ENCODE results near the gene RHOT2. TPM values are rescaled to one million over a fixed set of nuclear protein-coding genes. Genes with fewer than 3 reads are reported as not detected.
A peak's percentile ranks its signal among the peaks of the same experiment; 100 is the strongest.

RHOT2 gene
- total and polyA plus RNA-seq, 9 of the 15 experiments (the other 6 are each of a cell fraction or from before 2014, with no cell fraction given) = 5.0 to 373 (median 112) TPM

- TF ChIP-seq ZFP30 (CRISPR knock-in tag; IDR thresholded peaks at IDR 0.05; ENCODE audit: borderline replicate concordance) (no peak), HMG20A (CRISPR knock-in tag; conservative IDR thresholded peaks at IDR 0.05) (no peak), NONO (IDR thresholded peaks at IDR 0.05; ENCODE audit: low read depth in 2 of 2, low read length in 1 of 2) (peak; percentile 70 to 86; a peak in 3 of 4 replicates), CEBPG (CRISPR knock-in tag; IDR thresholded peaks at IDR 0.05) (no peak), CEBPG (tag; conservative IDR thresholded peaks at IDR 0.05 in 1 of 2, IDR thresholded peaks at IDR 0.05 in 1 of 2) (no peak), MCM7 (IDR thresholded peaks at IDR 0.05) (no peak), STAT6 (CRISPR knock-in tag; IDR thresholded peaks at IDR 0.05) (no peak), TCF7 (IDR thresholded peaks at IDR 0.05; ENCODE audit: borderline replicate concordance) (no peak), HNRNPH1 (optimal IDR thresholded peaks at IDR 0.05; ENCODE audit: low read depth, low read length) (no peak), ETV5 (CRISPR knock-in tag; IDR thresholded peaks at IDR 0.05; ENCODE audit: low read depth) (peak; percentile 58), XRCC4 (IDR thresholded peaks at IDR 0.05; ENCODE audit: extremely low read depth, insufficient read depth, insufficient read length) (no peak), ZNF512 (tag; IDR thresholded peaks at IDR 0.05) (no peak), VEZF1 (CRISPR knock-in tag; IDR thresholded peaks at IDR 0.05) (peak; percentile 71), SAFB2 (IDR thresholded peaks at IDR 0.05; ENCODE audit: borderline replicate concordance, low read depth, low read length, severe bottlenecking) (no peak), FIP1L1 (IDR thresholded peaks at IDR 0.05; ENCODE audit: low read depth, low read length, poor library complexity, severe bottlenecking) (peak; percentile 54), ZKSCAN1 (IDR thresholded peaks at IDR 0.05; ENCODE audit: low read depth, low read length) (no peak; the same call in 1 of the 2 replicates), OTX1 (CRISPR knock-in tag; IDR thresholded peaks at IDR 0.05) (no peak), ZBTB34 (CRISPR knock-in tag; IDR thresholded peaks at IDR 0.05) (no peak), ZBTB7A (IDR thresholded peaks at IDR 0.05; ENCODE audit: borderline replicate concordance, control insufficient read depth, low read depth, low read length) (no peak; the same call in 1 of the 2 replicates), NR2C1 (IDR thresholded peaks at IDR 0.05) (peak; percentile 90), NR2C1 (tag; IDR thresholded peaks at IDR 0.05) (peak; percentile 94)
These were observed 16.3 kb downstream of the RHOT2 start, which contains the start of gene JMJD8 (continued) for GRCh38 chr16:684071-684794.

Data from K562 (cell line).